Suprapubic skin (tissue), 4 donors: ENCODE measurements around the gene TSPEAR.

Source experiments
- CTCF ChIP-seq, 2 donors: fragments of 200-600 bp in 1 of 2; fragments of 450-650 bp in 1 of 2; sonication (generic) in 1 of 2; IDR thresholded peaks; one replicate each; pipeline ENCODE4 v1.5.1; 2016 to 2019; ENCODE audit warnings: antibody characterized with exemption in 2 of 2, mild to moderate bottlenecking in 1 of 2, moderate library complexity in 1 of 2
- EP300 ChIP-seq: sonication (generic); formaldehyde crosslinking; IDR thresholded peaks from one replicate; pipeline ENCODE4 v1.6.1; 2017; ENCODE audit warnings: antibody characterized with exemption
- POLR2A ChIP-seq, 2 donors: fragments of 450-650 bp; IDR thresholded peaks; one replicate each; pipeline ENCODE4 v1.6.1; 2017; ENCODE audit warnings: antibody characterized with exemption in 2 of 2, mild to moderate bottlenecking in 2 of 2, moderate library complexity in 2 of 2
- POLR2AphosphoS5 ChIP-seq, 3 donors: sonication (generic); formaldehyde crosslinking; IDR thresholded peaks; one replicate each; pipeline ENCODE4 v1.6.1; 2017; ENCODE audit warnings: antibody characterized with exemption in 3 of 3

GRCh38 chr21:44713846-44714245 lies 2.5 kb upstream of the TSPEAR start:
- TF ChIP-seq CTCF (IDR thresholded peaks at IDR 0.05) (no peak), POLR2A (IDR thresholded peaks at IDR 0.05) (no peak), EP300 (no peak), POLR2AphosphoS5 (IDR thresholded peaks at IDR 0.05) (no peak)
